Measurements from ENCODE around the gene PPP4R1. TPM values are rescaled to one million over a fixed set of nuclear protein-coding genes. Genes with fewer than 3 reads are reported as not detected.

Gene PPP4R1
- total RNA-seq, 6 experiments from 2014 or later: 15.0 to 36.5 (median 30.1) TPM

GRCh38 chr18:9637036-9637767 lies 22.8 kb upstream of the PPP4R1 start:
- H3K4me1 ChIP-seq: no peaks in the 10 kb centered on the region

GRCh38 chr18:9634856-9635255 lies 20.5 kb upstream of the PPP4R1 start:
- no peak overlapping the region for H3K27ac ChIP-seq
- ATAC-seq (no peak), DNase-seq (no peak)
- no peak overlapping the region for H3K4me3 ChIP-seq
- TF ChIP-seq CTCF (IDR thresholded peaks at IDR 0.05): no peak
- TF ChIP-seq POLR2A (IDR thresholded peaks at IDR 0.05): no peak
- H3K36me3 ChIP-seq: no peaks in the 10 kb centered on the region
- H3K27me3 ChIP-seq: no peaks in the 10 kb centered on the region
- WGBS (ENCODE audit: insufficient coverage, low coverage, low lambda C conversion rate, missing lambda C conversion rate): 87% methylated on average over 8 of the region's 8 CpGs
- H3K9me3 ChIP-seq: no peaks in the 10 kb centered on the region
- no peaks in the 10 kb centered on the region for H3K4me1 ChIP-seq
- intact Hi-C loops (cut with DNase I): no loop called here

More at GRCh38 chr18:9637036-9637767, 22.8 kb upstream of the PPP4R1 start:
- Histone ChIP-seq H3K4me3 (no peak overlapping the region), H3K36me3 (no peaks in the 10 kb centered on the region), H3K27ac (no peak overlapping the region), H3K27me3 (no peaks in the 10 kb centered on the region), H3K9me3 (no peaks in the 10 kb centered on the region)
- WGBS (ENCODE audit: insufficient coverage, low coverage, low lambda C conversion rate, missing lambda C conversion rate): 81% methylated on average over 9 of the region's 11 CpGs
- ATAC-seq (no peak), DNase-seq (no peak)
- intact Hi-C loops (cut with DNase I): no loop called here
- TF ChIP-seq CTCF (IDR thresholded peaks at IDR 0.05) (no peak), POLR2A (IDR thresholded peaks at IDR 0.05) (no peak)

GRCh38 chr18:9631814-9632496 lies 17.6 kb upstream of the PPP4R1 start:
- Histone ChIP-seq H3K4me1 (no peaks in the 10 kb centered on the region), H3K4me3 (no peak overlapping the region), H3K27me3 (no peaks in the 10 kb centered on the region), H3K27ac (no peak overlapping the region), H3K9me3 (no peaks in the 10 kb centered on the region), H3K36me3 (no peaks in the 10 kb centered on the region)
- TF ChIP-seq CTCF (IDR thresholded peaks at IDR 0.05) (no peak), POLR2A (IDR thresholded peaks at IDR 0.05) (no peak)
- DNase-seq (no peak), ATAC-seq (no peak)
- 74% methylated on average over 5 of the region's 5 CpGs for WGBS (ENCODE audit: insufficient coverage, low coverage, low lambda C conversion rate, missing lambda C conversion rate)
- intact Hi-C loops (cut with DNase I): no loop called here

GRCh38 chr18:9630444-9630843 lies 16.1 kb upstream of the PPP4R1 start:
- H3K27me3 ChIP-seq: no peaks in the 10 kb centered on the region
- no peaks in the 10 kb centered on the region for H3K9me3 ChIP-seq
- no peak for TF ChIP-seq POLR2A (IDR thresholded peaks at IDR 0.05)
- TF ChIP-seq CTCF (IDR thresholded peaks at IDR 0.05): no peak
- H3K36me3 ChIP-seq: no peaks in the 10 kb centered on the region
- ATAC-seq (no peak), DNase-seq (no peak)
- intact Hi-C loops (cut with DNase I): no loop called here
- WGBS (ENCODE audit: insufficient coverage, low coverage, low lambda C conversion rate, missing lambda C conversion rate): 72% methylated on average over 7 of the region's 8 CpGs
- no peaks in the 10 kb centered on the region for H3K4me1 ChIP-seq
- no peak overlapping the region for H3K27ac ChIP-seq
- no peak overlapping the region for H3K4me3 ChIP-seq
